NK-92 (cell line): ENCODE data around the gene DGCR2.

Source experiments
- DNase-seq: peaks from one replicate; lab custom pipeline; 2025; ENCODE audit not compliant: unreplicated experiment; lab: John Stamatoyannopoulos, UW

DGCR2 gene

GRCh38 chr22:19110064-19110458 is 12.2 kb downstream of the DGCR2 start:
- DNase-seq = no peak

DNA sequence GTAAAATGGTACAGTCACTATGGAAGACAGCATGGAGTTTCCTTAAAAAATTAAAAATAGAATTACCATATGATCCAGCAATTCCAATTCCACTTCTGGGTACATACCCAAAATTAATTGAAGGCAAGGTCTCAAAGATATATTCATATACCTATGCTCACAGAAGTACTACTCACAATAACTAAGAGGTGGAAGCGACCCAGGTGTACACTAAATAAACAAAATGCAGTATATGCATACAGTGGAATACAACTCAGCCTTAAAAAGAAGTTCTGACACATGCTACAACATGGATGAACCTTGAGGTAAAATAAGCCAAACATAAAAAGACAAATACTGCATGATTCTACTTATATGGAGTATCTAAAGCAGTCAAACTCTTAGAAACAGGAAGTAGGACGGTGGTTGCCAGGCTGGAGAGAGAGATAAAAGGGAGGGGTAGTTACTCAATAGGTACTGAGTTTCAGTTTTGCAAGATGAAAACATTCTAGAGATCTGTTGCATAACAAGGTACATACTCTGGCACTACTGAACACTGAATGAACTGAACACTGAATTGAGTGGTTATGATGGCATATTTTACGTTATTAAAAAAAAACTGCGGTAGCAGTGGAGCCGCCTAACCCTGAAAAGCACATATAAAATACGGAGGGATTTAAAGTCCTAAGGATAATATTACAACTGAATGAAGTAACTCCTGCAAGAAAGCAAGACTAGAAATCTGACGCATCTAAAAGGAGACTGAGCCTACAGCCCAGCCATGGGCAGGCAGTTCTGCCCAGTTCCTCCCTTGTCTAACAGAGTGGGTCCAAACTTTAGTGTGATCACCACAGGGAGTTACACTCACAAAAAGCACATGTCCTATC is 12.8 kb downstream of the DGCR2 start:
- DNase-seq = no peak

GRCh38 chr22:19108807-19109197 is 13.4 kb downstream of the DGCR2 start:
- DNase-seq = no peak

DNA sequence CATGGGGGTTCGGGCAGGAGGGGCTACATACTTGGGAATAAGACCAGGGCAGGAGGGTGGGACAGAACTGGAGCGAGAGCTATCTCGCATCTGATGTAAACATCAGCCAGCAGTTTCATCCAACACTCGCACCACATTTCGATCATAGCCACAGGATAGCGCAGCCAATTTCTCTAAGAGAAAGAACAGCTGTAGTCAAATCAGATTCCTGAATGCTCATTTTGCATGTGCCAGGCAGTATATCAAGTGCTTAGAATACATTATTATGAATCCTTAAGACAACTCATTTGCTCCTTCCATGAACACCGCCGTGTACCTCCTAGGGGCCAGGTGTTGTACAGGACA is 14.5 kb downstream of the DGCR2 start:
- no peak for DNase-seq

- DNase-seq = no peak
Observed at GRCh38 chr22:19106886-19107729, 15.1 kb downstream of the DGCR2 start.

DNA sequence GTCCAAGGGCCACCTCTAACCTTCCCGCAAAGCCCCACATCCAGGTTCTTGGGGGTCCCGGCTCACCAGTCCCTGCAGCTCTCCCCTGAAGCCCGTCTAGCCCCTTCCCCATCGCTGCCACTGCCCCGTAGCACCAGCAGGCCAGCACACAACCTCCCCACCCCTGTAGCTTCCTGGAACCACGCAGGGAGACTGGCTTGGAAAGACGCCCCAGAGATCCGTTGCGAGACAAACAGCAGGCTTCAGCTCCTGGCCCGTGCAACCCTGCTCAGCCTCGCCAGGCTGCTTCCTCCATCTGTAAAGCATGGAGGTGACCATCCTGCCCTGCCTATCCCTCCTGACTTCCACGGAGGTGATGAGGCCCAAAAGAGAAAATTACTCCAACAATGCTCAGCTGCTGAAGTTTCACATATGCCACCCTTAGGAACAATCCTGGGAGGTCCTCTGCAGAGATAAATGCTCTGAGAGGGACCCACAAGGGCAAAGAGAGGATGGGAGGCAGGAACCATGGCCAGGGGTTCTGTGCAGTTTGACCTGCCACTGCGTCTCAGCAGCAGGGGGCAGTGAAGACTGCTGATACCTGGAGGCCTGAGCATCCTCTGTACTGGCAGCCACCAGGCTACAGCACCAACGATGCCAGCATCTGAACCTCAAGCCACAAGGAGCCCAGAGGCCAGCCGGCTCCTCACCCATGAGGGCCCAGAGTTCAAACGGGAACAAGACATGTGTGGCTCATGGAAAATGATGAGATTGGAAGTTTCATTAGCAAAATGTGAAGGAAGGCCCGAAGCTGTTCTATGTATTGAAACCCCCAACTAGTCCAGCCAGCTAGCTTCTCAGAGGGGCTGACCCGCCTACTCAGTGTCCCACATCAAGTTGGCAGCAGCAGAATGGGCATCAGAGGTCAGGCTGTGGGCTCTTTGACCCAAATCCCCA is 16.1 kb downstream of the DGCR2 start:
- DNase-seq = no peak

- no peak for DNase-seq
Observed at GRCh38 chr22:19105456-19105855, 16.8 kb downstream of the DGCR2 start.

DNA sequence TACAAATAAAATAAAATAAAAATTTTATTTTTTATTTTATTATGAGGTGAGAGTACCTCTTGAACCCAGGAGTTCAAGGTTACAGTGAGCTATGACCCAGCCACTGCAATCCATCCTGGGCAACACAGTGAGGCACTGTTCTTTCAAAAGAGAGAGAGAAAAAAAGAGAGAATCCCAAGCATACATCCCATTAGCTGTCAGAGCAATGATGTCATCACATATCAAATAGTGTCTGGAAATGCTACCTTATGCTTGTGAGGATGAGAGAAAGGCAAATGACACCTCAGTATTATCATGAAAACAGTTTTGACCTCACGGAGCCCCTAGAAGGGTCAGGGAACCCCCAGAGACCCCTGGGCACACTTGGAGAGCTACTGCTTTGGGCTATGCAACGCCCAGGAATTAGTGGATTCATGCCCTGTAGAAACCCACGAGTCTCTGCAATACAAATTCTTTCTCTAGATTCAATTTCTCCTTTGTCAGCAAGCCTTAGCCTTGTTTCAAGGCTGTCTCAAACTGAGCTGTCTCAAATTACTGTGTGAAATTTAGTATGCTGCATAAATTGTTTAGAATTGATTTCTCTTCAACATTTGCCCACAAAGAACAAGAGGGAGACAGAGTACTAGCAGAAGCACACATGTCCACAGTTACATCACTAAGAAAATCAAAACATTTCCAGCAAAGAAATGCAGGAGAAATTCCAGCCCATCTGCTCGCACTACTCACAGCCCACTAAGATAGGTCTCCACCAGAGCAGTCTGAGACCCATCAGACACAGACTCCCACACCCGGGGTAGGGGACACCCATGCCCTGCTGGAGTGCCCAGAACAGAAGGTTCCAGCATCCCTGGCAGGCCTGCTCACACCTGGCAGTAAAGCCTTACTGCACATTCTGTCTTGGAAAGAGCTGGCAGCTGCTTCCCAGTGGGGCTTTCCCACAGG is 18.1 kb downstream of the DGCR2 start:
- DNase-seq = no peak

DNA sequence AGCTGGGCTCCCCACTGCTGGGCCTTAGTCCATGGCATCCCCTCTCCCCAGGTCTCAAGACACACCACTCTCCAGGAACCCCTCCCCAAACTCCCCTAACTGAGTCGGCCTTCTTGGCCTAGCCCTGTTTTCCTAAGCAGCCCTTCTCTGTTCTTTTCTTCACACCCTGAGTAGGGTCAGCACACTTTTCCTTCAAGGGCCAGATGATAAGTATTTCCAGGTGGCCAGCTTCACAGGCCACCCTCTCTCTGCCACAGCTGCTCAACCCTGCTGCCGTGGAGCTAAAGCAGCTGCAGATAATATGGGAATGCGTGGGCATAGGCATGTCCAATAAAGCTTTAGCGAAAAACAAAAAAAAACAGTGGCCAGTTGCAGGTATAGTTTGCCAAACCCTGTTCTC is 24.1 kb downstream of the DGCR2 start:
- no peak for DNase-seq

DNA sequence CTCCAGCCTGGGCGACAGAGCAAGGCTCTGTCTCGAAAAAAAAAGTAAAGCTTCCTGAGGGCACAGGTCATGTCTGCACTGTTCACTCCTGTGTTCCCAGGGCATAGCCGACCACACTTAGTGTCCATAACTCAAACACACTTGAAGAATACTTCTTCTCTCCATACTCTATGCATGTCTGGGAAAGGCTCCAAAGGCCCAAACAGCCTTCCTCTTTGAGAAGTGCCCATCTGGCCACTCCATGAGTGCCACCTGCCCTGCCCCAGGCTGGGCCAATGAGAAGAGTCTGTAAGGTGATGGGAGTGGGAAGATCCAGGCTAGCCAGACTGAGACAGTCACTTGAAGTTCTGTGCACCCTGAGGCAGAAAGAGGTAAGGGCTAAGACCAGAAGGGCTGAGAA is 24.7 kb downstream of the DGCR2 start:
- DNase-seq = no peak

GRCh38 chr22:19096555-19096954 is 25.7 kb downstream of the DGCR2 start:
- DNase-seq = no peak

DNA sequence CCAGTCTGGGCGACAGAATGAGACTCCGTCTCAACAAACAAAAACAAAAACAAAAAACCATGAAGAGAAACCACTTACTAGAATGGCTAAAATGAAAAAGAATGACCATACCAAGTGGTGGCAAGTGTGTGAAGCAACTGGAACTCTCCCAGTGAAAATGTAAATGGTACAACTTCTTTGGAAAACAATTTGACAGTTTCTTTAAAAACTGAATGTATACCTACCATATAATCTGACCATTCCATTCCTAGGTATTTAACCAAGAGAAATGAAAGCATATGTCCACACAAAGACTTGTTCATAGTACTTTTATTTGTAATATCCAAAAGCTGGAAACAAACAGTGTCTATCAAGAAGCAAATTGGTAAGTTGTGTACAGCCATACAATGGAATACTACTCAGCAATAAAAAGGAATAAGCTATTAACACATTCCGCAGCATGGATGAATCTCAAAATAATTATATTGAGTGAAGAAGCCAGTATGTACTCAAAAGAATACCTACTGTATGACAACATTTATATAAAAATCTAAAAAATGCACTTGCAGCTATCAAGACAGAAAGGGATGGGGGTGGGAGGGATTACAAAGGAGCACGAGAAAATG is 27.7 kb downstream of the DGCR2 start:
- no peak for DNase-seq

- DNase-seq = no peak
Observed at GRCh38 chr22:19092725-19093124, 29.5 kb downstream of the DGCR2 start.

DNA sequence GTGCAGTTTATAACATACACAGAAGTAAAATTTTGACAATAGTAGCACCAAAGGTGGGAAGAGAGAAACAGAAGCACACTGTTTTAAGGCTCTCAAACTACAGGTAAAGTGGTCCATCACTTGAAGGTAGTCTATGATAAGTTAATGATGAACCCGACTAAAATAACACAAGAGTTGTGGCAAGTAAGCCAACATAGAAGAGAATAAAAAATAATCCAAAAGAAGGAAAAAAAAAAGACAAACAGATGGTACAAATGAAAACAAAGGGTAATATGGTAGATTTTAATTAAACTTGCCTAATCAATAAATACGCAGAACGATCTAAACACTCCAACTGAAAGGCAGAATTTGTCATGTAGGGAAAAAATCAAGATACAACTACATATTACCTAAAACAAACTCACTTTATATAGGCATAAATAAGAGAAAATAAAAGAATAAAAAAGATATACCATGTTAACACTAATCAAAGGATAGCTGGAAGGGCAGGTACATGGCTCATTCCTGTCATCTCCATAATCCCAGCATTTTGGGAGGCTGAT is 31.6 kb downstream of the DGCR2 start:
- no peak for DNase-seq

- DNase-seq = no peak
Observed at GRCh38 chr22:19090183-19090582, 32.0 kb downstream of the DGCR2 start.

- no peak for DNase-seq
Observed at GRCh38 chr22:19088866-19089595, 33.2 kb downstream of the DGCR2 start.

DNA sequence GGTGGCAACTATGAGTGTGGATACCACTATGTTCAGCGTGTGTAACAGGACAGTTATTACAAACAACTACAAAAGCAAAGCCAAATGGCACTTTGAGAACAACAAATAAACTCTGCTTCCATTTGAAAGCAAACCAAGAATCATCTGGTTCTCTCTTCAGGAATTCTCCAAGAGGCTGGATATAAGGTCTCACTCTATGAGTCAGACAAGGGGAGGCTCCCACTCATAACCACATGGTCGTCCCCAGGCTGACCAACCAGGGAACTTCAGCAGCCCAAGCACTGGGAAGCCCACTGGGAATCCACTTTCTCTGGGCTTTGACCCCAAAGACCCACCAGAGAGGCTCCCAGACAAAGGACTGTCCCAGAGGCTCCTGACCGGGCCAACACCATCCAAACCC is 35.3 kb downstream of the DGCR2 start:
- DNase-seq = no peak

DNA sequence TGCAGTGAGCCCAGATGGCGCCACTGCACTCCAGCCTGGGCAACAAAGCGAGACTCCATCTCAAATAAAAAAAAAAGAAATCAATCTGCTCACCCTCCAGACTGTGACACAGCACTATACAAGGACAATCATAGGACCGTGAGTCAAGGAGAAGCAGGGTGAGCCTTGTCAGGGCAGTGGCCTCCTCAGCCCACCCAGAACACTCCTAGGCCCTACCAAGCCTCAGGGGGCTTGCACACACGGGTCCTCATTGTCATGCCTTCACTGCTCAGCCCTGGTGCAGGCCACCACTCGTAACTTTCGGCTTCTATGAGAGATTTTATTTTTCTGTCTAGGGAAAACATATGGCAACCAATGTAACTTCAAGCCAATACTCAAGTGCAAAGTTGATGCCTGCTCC is 35.8 kb downstream of the DGCR2 start:
- DNase-seq = no peak

DNA sequence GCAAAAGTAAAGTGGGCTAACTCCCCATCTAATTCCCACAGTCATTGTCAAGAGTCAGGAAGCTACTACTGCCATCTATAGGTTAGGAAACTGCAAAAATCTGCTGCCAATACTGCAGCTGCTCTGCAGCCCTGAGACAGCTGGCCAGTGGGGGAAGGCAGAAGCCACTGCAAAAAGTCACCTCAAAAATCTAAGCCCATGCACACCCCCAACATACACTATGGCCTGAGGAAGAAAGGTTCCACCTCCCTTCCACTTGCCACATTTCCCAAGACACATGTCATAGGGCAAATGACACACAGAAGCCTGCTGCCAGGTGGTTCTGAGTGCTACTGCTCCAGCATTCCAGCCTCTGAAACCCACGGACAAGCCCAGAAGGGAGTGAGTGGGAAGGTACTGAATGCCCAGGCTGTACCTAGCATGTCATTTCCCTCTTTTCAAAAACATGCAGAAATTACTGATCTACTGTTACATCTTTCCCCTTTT is 36.9 kb downstream of the DGCR2 start:
- no peak for DNase-seq
